Endothelial cell of umbilical vein (primary cell): Measurements from ENCODE around the gene TCHHL1.

Experiments used
- POLR2AphosphoS5 ChIP-seq: IDR thresholded peaks from 2 replicates; pipeline ENCODE4 v1.6.1; 2012; ENCODE audit warnings: low read depth, mild to moderate bottlenecking, control low read depth, low read length, moderate library complexity; ENCODE audit not compliant: insufficient read depth
- TF ChIP-seq, protein P1 (sequence below), 2 donors: IDR thresholded peaks; 1 replicate in 1 of 2; 2 replicates in 1 of 2; pipeline ENCODE4 v1.5.1; 2011; ENCODE audit warnings: low read length in 2 of 2, mild to moderate bottlenecking in 2 of 2, moderate library complexity in 2 of 2, control low read depth in 1 of 2, inconsistent platforms in 1 of 2, low read depth in 1 of 2; ENCODE audit not compliant: insufficient read depth in 1 of 2; ENCODE audit errors: extremely low read depth in 1 of 2

DNA sequence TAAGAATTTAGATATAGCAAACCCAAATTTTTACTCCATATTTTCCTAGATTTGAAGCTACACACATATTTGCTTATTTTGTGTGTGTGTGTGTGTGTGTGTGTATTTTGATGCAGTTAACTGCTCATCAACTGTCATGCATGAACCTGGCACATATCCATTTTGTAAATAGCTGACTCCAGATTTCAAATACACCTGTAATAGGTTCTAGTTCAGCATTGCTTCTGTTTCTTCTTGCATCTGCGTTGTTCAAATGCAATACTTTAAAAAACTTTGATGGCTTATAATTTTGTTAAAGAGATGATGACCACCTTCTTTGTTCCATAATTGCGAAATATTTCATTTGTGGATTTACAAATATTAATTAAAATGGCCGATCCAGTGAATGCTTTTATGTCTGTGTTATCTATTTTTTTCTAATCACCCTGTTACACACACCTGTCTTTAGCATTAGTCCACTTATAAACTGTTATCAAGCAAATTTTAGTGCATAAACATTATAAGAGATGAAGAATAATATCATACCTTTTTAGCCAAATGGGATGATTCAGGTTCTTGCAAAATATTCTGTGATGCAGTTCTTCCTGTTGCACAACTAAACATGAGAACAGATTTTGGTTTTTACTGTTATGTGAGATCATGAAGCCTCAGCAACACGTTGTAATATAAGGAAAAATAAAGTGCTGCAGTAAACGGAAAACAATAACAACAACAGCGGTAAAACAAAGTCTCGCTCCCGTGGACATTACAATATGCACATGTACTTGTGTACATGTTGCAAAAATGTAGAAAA is 39.4 kb downstream of the TCHHL1 start:
- TF ChIP-seq, protein P1, sequence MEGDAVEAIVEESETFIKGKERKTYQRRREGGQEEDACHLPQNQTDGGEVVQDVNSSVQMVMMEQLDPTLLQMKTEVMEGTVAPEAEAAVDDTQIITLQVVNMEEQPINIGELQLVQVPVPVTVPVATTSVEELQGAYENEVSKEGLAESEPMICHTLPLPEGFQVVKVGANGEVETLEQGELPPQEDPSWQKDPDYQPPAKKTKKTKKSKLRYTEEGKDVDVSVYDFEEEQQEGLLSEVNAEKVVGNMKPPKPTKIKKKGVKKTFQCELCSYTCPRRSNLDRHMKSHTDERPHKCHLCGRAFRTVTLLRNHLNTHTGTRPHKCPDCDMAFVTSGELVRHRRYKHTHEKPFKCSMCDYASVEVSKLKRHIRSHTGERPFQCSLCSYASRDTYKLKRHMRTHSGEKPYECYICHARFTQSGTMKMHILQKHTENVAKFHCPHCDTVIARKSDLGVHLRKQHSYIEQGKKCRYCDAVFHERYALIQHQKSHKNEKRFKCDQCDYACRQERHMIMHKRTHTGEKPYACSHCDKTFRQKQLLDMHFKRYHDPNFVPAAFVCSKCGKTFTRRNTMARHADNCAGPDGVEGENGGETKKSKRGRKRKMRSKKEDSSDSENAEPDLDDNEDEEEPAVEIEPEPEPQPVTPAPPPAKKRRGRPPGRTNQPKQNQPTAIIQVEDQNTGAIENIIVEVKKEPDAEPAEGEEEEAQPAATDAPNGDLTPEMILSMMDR (IDR thresholded peaks at IDR 0.05; ENCODE audit: extremely low read depth in 1 of 2, insufficient read depth in 1 of 2, low read depth in 1 of 2, low read length in 2 of 2): no peak
- TF ChIP-seq POLR2AphosphoS5: no peak
